Stomach smooth muscle (tissue), 2 donors: ENCODE data around the gene BUD23.

Source experiments
- H3K27ac ChIP-seq: one replicate; pipeline ENCODE4 v1.7.0; 2013; ENCODE audit warnings: mild to moderate bottlenecking, low read length, inconsistent platforms
- H3K27me3 ChIP-seq, 2 donors: one replicate each; pipeline ENCODE4 v1.7.0; 2013; ENCODE audit warnings: low read length in 2 of 2; ENCODE audit not compliant: insufficient read depth in 2 of 2, control insufficient read depth in 1 of 2
- H3K36me3 ChIP-seq, 2 donors: one replicate each; pipeline ENCODE4 v1.7.0; 2013; ENCODE audit warnings: low read length in 2 of 2; ENCODE audit not compliant: control insufficient read depth in 2 of 2, insufficient read depth in 2 of 2
- H3K4me1 ChIP-seq: one replicate; pipeline ENCODE4 v1.7.0; 2013; ENCODE audit warnings: low read length; ENCODE audit not compliant: control insufficient read depth, insufficient read depth
- H3K4me3 ChIP-seq, 2 donors: one replicate each; pipeline ENCODE4 v1.7.0; 2013; ENCODE audit warnings: low read length in 2 of 2
- H3K9ac ChIP-seq, 2 donors: one replicate each; pipeline ENCODE4 v1.7.0; 2013; ENCODE audit warnings: low read length in 2 of 2, mild to moderate bottlenecking in 1 of 2
- H3K9me3 ChIP-seq, 2 donors: one replicate each; pipeline ENCODE4 v1.7.0; 2013; ENCODE audit warnings: low read length in 2 of 2; ENCODE audit not compliant: control insufficient read depth in 2 of 2
- donor health status: healthy.
- donor health status: Pancreatic carcinoma.

Gene BUD23

DNA sequence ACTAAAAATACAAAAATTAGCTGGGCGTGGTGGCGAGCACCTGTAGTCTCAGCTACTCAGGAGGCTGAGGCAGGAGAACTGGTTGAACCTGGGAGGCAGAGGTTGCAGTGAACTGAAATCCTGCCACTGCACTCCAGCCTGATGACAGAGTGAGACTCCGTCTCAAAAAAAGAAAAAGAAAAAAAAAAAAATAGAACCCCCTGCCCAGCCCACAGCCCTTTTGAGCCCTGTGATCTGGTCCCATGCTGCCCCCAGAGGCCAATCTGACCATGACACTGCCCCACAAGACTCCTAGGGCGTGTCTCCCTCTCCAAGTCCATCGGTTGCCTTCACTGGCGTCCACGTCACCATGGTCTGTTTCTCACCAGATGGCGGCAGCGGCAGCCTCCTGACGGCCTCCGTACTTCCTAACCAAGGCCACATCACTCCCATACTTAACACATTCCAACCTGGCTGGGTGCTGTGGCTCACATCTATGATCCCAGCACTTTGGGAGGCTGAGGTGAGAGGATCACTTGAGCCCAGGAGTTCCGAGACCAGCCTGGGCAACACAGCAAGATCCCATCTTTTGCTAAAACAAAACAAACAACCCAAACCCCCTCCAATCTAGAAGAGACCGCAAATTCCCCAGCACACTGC is 18.1 kb downstream of the BUD23 start:
- H3K4me1 ChIP-seq: peaks cover 15% of the 10 kb centered on the region
- H3K27ac ChIP-seq: no peak overlapping the region
- peaks cover 3 to 30% of the 10 kb centered on the region in 2 donors for H3K36me3 ChIP-seq
- no peaks in the 10 kb centered on the region for H3K9me3 ChIP-seq
- H3K9ac ChIP-seq: no peak overlapping the region
- no peaks in the 10 kb centered on the region for H3K27me3 ChIP-seq
- no peak overlapping the region for H3K4me3 ChIP-seq

DNA sequence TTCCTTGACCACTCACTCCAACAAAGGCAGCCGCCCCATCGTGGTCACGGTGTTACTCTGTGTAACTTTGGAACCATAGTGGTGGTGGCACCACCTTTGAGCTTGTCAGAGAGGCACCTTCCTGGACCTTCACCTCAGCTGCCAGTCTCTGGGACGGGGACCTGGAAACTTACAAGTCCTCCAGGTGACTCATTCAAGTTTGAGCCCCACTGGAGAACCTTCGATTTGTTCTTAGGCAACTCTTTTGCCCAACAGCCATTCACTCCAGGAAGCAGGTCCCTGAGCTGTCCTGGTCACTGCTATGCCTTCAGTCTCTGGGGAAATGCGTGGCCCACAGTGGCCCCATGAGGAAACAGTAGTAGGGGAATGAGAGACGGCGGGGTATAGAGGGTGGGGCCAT is 18.8 kb downstream of the BUD23 start:
- H3K9ac ChIP-seq: no peak overlapping the region
- H3K9me3 ChIP-seq: no peaks in the 10 kb centered on the region
- H3K27me3 ChIP-seq: no peaks in the 10 kb centered on the region
- no peak overlapping the region for H3K4me3 ChIP-seq
- peaks cover 18% of the 10 kb centered on the region for H3K4me1 ChIP-seq
- H3K36me3 ChIP-seq: peaks cover 4 to 22% of the 10 kb centered on the region in 2 donors
- H3K27ac ChIP-seq: no peak overlapping the region

DNA sequence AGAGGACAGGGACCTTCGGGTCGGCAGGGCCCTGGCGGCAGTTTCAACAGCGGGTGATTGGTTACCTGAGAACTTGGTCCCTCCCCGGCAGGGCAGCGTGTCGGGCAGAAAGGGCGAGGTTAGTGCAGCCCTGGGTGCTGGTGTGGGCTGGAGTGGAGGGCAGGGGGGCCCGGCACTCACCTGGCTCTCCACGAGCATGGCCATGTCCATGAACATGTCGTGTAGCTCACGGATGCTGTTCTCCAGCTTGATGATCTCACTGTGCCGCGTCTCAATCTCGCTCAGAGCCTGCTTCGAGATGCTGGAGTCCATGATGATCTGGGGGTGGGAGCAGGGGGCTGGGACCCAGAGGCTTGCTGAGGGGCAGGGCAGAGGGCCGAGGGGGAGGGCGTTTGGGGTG is 19.3 kb downstream of the BUD23 start:
- Histone ChIP-seq H3K27me3 (no peaks in the 10 kb centered on the region), H3K4me1 (peaks cover 18% of the 10 kb centered on the region), H3K27ac (no peak overlapping the region), H3K4me3 (no peak overlapping the region), H3K9me3 (no peaks in the 10 kb centered on the region), H3K36me3 (peaks cover 7 to 20% of the 10 kb centered on the region in 2 donors), H3K9ac (no peak overlapping the region)

DNA sequence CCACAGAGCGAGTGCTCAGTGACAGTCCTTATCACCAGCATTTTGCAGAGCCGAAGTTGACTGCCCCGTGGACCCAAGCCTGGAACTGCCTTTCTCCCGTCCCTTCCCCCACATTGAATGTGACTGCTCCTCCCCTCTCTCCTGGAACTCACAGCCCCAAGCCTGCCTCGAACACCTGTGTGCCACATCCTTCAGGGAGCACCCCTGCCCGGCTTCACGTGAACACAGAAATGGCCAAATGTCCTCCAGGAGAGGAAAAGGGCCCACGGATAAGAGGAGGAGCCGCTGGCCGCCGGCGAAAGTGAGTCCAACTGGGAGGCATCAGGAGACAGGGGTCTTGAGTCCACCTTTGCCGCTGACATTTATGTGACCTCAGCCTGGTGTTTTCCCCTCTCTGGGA is 19.8 kb downstream of the BUD23 start:
- Histone ChIP-seq H3K36me3 (peaks cover 7 to 18% of the 10 kb centered on the region in 2 donors), H3K4me1 (peaks cover 18% of the 10 kb centered on the region), H3K27me3 (no peaks in the 10 kb centered on the region), H3K9me3 (no peaks in the 10 kb centered on the region), H3K27ac (no peak overlapping the region), H3K9ac (no peak overlapping the region), H3K4me3 (peak overlapping the region in 1 of 2 donors; percentile 22)

DNA sequence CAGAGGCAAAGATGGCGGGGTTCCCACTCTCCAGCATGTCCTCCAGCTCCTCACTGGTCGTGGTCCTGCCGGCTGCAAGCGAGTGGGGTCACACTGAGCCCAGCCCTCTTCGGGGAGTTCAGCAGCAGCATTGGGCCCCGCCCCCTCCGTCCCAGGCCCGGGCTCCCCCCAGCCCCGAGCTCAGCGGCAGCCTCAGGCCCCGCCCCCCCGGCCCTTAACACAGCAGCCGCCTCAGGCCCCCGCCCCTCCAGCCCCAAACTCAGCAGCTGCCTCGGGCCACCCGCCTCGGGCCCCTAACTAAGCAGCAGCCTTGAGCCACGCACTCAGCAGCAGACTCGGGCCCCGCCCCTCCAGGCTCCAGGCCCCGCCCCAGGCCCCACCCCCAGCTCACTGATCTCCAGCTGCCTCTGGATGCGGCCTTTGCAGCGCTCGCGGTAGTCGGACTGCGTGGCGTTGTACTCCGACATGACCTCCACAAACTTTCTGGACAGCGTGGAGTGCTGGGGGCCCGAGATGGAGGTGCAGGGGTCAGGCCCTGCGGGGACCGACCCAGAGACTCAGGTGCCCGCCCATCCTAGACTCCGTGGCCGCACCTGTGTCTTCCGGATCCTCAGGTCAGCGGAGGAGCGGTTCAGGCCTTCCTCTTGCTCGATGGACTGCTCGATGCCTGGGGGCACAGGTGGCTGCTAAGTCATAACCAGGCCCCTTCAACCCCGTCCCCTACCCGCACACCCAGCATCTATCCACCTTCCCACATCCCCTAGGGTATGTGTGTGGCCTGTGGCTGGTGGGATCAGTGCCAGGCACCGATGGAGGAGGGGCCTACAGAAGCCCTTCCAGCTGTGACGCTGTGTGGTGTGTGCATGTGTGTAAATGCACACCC is 20.6 kb downstream of the BUD23 start:
- Histone ChIP-seq H3K4me3 (peak overlapping the region; percentile 43 to 54), H3K27me3 (no peaks in the 10 kb centered on the region), H3K36me3 (peaks cover 9 to 12% of the 10 kb centered on the region in 2 donors), H3K9ac (peak overlapping the region; percentile 21 to 33), H3K9me3 (no peaks in the 10 kb centered on the region), H3K4me1 (peaks cover 18% of the 10 kb centered on the region), H3K27ac (peak overlapping the region; percentile 46)

DNA sequence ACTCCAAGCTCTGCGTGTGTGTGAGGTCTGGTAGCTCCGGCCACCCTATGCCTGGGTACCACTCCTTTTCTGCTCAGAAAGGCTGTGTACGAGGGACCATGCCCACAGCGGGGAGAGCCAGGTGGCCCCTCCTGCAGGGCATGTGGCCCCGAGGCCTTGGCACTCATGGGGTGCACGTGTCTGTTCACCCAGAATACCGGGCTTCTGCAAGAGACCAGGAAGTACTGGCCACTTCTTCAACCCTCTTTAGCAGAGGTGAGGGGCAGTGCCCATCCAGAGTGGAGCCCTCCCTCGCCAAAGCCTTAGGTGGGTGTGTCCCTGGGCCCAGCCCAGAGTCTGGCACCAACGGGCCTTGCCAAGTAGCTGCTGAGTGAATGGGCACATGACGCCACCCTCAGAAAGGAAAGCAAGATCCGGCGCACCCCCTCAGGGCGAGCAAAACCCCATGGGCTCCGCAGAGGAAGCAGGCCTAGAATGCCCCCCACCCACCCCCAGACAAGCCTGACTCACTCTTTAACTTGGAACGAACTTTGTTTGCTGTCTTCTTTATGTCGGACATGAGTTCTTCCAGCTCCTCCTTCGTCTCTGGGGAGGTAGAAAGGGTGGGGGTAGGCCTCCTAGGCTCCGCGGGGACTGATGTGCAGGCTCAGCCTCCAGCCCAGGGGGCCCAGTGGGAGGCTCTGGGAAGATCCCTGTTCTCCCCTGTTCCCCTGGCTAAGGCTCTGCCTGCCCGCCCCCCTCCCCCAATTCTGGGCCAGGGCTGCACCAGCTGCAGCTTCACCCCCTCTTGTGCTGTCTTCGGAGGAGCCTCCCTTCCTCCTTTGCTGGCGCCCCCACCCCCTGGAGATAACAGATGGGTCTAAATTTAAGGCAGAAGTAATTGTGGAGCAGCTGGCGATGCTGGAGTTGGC is 21.5 kb downstream of the BUD23 start:
- Histone ChIP-seq H3K27me3 (no peaks in the 10 kb centered on the region), H3K4me1 (peaks cover 18% of the 10 kb centered on the region), H3K9ac (peak overlapping the region; percentile 21 to 42), H3K36me3 (peaks cover 5 to 9% of the 10 kb centered on the region in 2 donors), H3K4me3 (peak overlapping the region in 1 of 2 donors; percentile 43), H3K9me3 (no peaks in the 10 kb centered on the region), H3K27ac (peak overlapping the region; percentile 46)

DNA sequence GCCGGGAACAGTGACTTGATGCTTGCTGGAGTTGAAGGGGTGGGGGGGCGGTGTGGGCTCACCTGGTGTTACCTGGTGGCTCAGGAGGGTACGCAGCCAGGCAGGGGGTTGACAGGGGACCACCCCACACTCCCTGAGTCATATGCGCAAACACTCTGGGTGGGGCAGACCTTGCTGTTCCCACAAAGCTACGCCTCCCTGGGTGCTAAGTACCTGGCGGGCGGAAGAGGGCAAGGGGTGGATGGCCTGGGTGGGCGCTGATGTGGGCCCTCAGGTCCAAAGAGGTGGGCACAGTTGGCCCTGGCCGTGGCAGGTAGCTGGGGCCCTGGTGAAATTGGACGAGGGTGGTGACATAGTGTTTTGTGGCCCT is 22.1 kb downstream of the BUD23 start:
- Histone ChIP-seq H3K27me3 (no peaks in the 10 kb centered on the region), H3K36me3 (peaks cover 5 to 9% of the 10 kb centered on the region in 2 donors), H3K9ac (no peak overlapping the region), H3K4me1 (peaks cover 18% of the 10 kb centered on the region), H3K9me3 (no peaks in the 10 kb centered on the region), H3K4me3 (no peak overlapping the region), H3K27ac (peak overlapping the region; percentile 46)

DNA sequence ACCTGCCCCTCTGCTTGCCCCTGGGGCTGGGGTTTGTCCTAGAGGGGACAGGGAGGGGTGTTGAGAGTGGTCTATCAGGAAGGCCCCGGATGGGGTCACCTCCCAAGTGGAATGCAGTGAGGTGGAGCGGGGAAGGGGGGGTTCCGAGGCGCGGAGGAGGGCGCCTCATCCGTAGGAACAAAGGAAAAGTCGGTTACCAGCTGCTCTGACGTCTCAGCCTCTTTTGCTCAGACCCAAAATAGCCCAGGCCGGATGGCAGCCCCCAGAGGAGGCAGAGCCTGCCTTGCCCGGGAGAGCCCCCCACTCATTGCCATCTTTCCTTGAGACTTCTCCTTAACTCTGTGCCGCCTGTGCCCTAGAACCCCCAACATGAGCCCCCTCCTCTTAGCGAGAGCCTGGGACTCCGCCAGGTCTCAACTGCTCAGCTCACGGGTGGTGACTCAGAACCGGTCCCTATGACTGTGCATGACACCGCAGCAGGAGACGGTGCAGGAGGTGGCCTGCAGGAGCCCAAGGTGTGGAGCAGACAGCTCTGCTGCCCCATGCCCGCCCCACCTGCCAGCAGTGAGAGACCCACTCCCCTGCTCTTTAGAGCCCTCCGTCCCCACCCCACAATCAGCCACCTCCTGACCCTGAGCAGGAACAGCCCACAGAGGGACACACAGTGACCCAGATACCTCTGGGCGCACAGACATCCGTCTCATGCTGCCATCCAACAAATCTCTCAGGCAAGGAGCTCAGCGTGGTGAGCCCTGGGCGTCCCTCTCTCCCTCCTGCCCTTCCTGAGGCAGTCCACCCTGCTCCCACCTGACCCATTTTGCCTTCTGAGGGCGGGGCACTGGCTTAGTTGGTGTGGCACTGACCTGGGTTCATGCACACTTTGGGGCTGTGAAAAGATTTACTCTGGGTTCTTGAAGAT is 23.0 kb downstream of the BUD23 start:
- H3K36me3 ChIP-seq: peaks cover 5 to 9% of the 10 kb centered on the region in 2 donors
- no peak overlapping the region for H3K9ac ChIP-seq
- peaks cover 18% of the 10 kb centered on the region for H3K4me1 ChIP-seq
- no peaks in the 10 kb centered on the region for H3K9me3 ChIP-seq
- no peak overlapping the region for H3K4me3 ChIP-seq
- no peaks in the 10 kb centered on the region for H3K27me3 ChIP-seq
- H3K27ac ChIP-seq: no peak overlapping the region

DNA sequence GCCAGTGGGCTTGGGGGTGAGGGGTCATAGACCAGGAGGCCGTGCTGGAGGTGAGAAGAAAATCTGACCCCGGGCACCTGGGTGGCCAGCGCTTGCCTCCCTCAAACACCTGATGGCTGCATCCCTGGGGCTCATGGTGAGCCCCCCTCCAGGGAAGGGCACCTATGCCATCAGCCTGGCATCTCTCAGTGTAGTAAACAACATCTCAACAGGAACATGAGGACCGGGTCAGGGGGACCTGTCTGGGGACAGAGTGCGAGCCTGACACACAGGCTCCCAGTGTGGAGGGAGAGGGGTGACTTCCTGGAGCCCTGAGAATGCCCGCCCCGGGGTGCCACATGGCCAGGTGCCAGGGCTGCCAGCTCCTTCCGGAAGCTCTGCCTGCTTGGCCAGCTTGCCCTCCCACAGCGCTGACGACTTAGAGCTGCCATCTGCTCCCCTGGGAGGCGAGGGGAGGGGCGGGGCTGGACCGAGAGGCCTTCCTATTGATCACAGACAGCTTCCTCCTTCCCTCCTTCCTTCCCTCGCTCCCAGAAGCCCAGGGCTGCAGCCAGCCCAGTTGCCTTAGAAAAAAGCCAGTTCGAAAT is 23.7 kb downstream of the BUD23 start:
- no peak overlapping the region for H3K9ac ChIP-seq
- no peak overlapping the region for H3K27ac ChIP-seq
- H3K36me3 ChIP-seq: peaks cover 2 to 9% of the 10 kb centered on the region in 2 donors

More for the DNA sequence above, 23.7 kb downstream of the BUD23 start:
- Histone ChIP-seq H3K27me3 (no peaks in the 10 kb centered on the region), H3K4me1 (peaks cover 18% of the 10 kb centered on the region), H3K4me3 (no peak overlapping the region), H3K9me3 (no peaks in the 10 kb centered on the region)
